ENCODE data around the gene RXFP2.

DNA sequence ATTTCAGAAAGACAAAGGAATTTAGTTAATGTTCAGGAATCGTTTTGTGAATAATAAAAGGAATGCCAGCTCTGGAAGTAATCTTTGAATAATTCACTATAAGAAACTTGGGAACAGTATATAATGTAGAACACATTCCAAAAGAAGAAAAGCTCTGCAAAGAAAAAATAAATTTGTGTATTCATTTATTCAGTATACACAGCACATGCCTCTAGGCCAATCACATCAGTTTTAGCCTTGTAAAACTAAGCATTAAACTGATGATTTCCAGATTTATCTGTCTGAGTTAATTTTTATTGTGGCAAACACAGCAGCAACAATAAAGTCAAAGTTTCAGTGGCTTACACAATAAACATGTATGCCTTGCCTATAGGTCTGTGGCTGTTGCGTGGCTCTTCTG, 5.7 kb upstream of the RXFP2 start:
- TF ChIP-seq CTCF (IDR thresholded peaks at IDR 0.05) (no peak), POLR2A (IDR thresholded peaks at IDR 0.05) (no peak)
